ENCODE measurements around the gene ABHD2. TPM values are rescaled to one million over a fixed set of nuclear protein-coding genes. Genes with fewer than 3 reads are reported as not detected.
"Not testable (repeated sequence)": the region's sequence is repeated elsewhere in the genome, so short reads cannot be mapped to it uniquely, and the experiment has no call there.

The ABHD2 gene
- total RNA-seq, 1 experiment from 2014 or later = 52.4 TPM

GRCh38 chr15:89227425-89227824, 139.2 kb downstream of the ABHD2 start:
- no peaks in the 10 kb centered on the region for H3K27me3 ChIP-seq (replicated peaks; ENCODE audit: insufficient read depth, low read depth, low read length, poor library complexity)
- no peak overlapping the region for H3K4me3 ChIP-seq (ENCODE audit: low read depth, low read length, poor library complexity, severe bottlenecking)
- no TSS peak for BruUV-seq (replicated peaks)
- H3K4me1 ChIP-seq (ENCODE audit: insufficient read depth, low read length, poor library complexity, severe bottlenecking) = no peaks in the 10 kb centered on the region
- intact Hi-C loops (cut with micrococcal nuclease; ENCODE audit: unreplicated experiment) = no loop called here
- no peak for DNase-seq (ENCODE audit: low spot score)
- ChIA-PET CTCF (no interaction called here), POLR2A (ENCODE audit: low non-redundant PET) (no interaction called here)
- H3K36me3 ChIP-seq (ENCODE audit: insufficient read depth, low read length, poor library complexity, severe bottlenecking) = no peaks in the 10 kb centered on the region
- TF ChIP-seq CTCF (conservative IDR thresholded peaks at IDR 0.05; ENCODE audit: low read depth, low read length) (no peak), EZH2 (IDR thresholded peaks at IDR 0.05; ENCODE audit: borderline replicate concordance, low read depth, low read length, poor library complexity, severe bottlenecking) (no peak)
- H3K27ac ChIP-seq (ENCODE audit: low read depth, low read length, poor library complexity, severe bottlenecking) = no peak overlapping the region
- no peaks in the 10 kb centered on the region for H3K9me3 ChIP-seq (ENCODE audit: low read depth, low read length, poor library complexity, severe bottlenecking)

GRCh38 chr15:89230277-89230676, 142.0 kb downstream of the ABHD2 start:
- no TSS peak for BruUV-seq (replicated peaks)
- intact Hi-C loops (cut with micrococcal nuclease; ENCODE audit: unreplicated experiment) = no loop called here
- H3K4me3 ChIP-seq (ENCODE audit: low read depth, low read length, poor library complexity, severe bottlenecking) = no peak overlapping the region
- ChIA-PET POLR2A (ENCODE audit: low non-redundant PET) (no interaction called here), CTCF (interaction anchor here (0.6 to 0.7 kb wide), 2 partner anchors 24 to 53 kb away, joined by 3 read pairs; no protein-coding TSS in a partner anchor)
- H3K27ac ChIP-seq (ENCODE audit: low read depth, low read length, poor library complexity, severe bottlenecking) = no peak overlapping the region
- DNase-seq (ENCODE audit: low spot score) = no peak
- H3K9me3 ChIP-seq (ENCODE audit: low read depth, low read length, poor library complexity, severe bottlenecking) = no peaks in the 10 kb centered on the region
- H3K27me3 ChIP-seq (replicated peaks; ENCODE audit: insufficient read depth, low read depth, low read length, poor library complexity) = no peaks in the 10 kb centered on the region
- no peaks in the 10 kb centered on the region for H3K36me3 ChIP-seq (ENCODE audit: insufficient read depth, low read length, poor library complexity, severe bottlenecking)
- no peaks in the 10 kb centered on the region for H3K4me1 ChIP-seq (ENCODE audit: insufficient read depth, low read length, poor library complexity, severe bottlenecking)
- TF ChIP-seq CTCF (conservative IDR thresholded peaks at IDR 0.05; ENCODE audit: low read depth, low read length) = no peak
- no peak for TF ChIP-seq EZH2 (IDR thresholded peaks at IDR 0.05; ENCODE audit: borderline replicate concordance, low read depth, low read length, poor library complexity, severe bottlenecking)

GRCh38 chr15:89231832-89232231, 143.6 kb downstream of the ABHD2 start:
- TF ChIP-seq CTCF (conservative IDR thresholded peaks at IDR 0.05; ENCODE audit: low read depth, low read length) (no peak), EZH2 (IDR thresholded peaks at IDR 0.05; ENCODE audit: borderline replicate concordance, low read depth, low read length, poor library complexity, severe bottlenecking) (no peak)
- no peak for DNase-seq (ENCODE audit: low spot score)
- ChIA-PET CTCF (no interaction called here), POLR2A (ENCODE audit: low non-redundant PET) (no interaction called here)
- Histone ChIP-seq H3K9me3 (ENCODE audit: low read depth, low read length, poor library complexity, severe bottlenecking) (no peaks in the 10 kb centered on the region), H3K4me3 (ENCODE audit: low read depth, low read length, poor library complexity, severe bottlenecking) (no peak overlapping the region), H3K27me3 (replicated peaks; ENCODE audit: insufficient read depth, low read depth, low read length, poor library complexity) (no peaks in the 10 kb centered on the region), H3K36me3 (ENCODE audit: insufficient read depth, low read length, poor library complexity, severe bottlenecking) (no peaks in the 10 kb centered on the region), H3K27ac (ENCODE audit: low read depth, low read length, poor library complexity, severe bottlenecking) (no peak overlapping the region), H3K4me1 (ENCODE audit: insufficient read depth, low read length, poor library complexity, severe bottlenecking) (no peaks in the 10 kb centered on the region)
- intact Hi-C loops (cut with micrococcal nuclease; ENCODE audit: unreplicated experiment) = no loop called here
- no TSS peak for BruUV-seq (replicated peaks)

GRCh38 chr15:89239883-89240810, 151.9 kb downstream of the ABHD2 start:
- CTCF ChIA-PET; H3K27me3 ChIP-seq (replicated peaks; ENCODE audit: insufficient read depth, low read depth, low read length, poor library complexity); intact Hi-C loops (cut with micrococcal nuclease; ENCODE audit: unreplicated experiment); H3K4me3 ChIP-seq (ENCODE audit: low read depth, low read length, poor library complexity, severe bottlenecking); BruUV-seq (replicated peaks); DNase-seq (ENCODE audit: low spot score); H3K9me3 ChIP-seq (ENCODE audit: low read depth, low read length, poor library complexity, severe bottlenecking); H3K4me1 ChIP-seq (ENCODE audit: insufficient read depth, low read length, poor library complexity, severe bottlenecking); H3K27ac ChIP-seq (ENCODE audit: low read depth, low read length, poor library complexity, severe bottlenecking); H3K36me3 ChIP-seq (ENCODE audit: insufficient read depth, low read length, poor library complexity, severe bottlenecking); POLR2A ChIA-PET (ENCODE audit: low non-redundant PET): not testable (repeated sequence)
